NCI-H1092 treated with DMSO at 0.1 percent for 48 hours (cell line): ENCODE measurements around the gene FAR2.
"Not testable (repeated sequence)": the region's sequence is repeated elsewhere in the genome, so short reads cannot be mapped to it uniquely, and the experiment has no call there.

Experiments
- DNase-seq: peaks from one replicate; lab custom pipeline; 2025; lab: John Stamatoyannopoulos, UW

The FAR2 gene

DNA sequence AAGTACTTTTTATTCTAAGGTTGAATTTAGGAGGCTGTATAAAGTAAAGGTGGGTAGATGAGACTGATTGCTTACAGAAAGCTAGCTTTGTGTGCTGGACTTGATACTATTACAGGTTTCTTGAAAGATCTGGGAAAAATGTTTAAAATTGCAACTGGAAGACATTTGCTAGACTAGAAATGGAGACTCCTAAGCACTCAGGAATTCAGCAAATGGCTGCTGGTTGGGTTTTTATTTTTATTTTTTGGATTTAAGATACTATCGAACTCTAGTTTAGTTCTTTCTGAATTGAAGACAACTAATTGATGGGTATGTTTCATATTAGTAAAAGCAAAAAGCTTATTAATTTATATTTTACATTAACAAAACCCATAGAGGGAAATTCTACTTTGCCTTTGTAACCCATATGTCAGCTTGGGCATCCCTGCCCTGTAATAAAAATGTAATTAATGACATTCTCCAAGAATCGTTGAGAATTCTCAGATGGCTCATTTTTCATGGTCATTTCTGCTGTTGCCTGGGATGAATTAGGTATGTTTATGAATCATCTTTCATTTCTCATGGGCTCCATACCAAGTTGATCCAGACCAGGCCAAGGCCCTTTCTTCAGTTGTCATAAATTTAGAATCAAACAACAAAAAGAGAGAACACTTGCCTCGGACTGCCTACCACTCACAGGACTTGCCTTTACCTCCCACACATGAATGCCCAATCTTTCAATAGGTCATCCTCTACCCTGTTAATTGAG lies 129.8 kb downstream of the FAR2 start:
- DNase-seq, result no peak

DNA sequence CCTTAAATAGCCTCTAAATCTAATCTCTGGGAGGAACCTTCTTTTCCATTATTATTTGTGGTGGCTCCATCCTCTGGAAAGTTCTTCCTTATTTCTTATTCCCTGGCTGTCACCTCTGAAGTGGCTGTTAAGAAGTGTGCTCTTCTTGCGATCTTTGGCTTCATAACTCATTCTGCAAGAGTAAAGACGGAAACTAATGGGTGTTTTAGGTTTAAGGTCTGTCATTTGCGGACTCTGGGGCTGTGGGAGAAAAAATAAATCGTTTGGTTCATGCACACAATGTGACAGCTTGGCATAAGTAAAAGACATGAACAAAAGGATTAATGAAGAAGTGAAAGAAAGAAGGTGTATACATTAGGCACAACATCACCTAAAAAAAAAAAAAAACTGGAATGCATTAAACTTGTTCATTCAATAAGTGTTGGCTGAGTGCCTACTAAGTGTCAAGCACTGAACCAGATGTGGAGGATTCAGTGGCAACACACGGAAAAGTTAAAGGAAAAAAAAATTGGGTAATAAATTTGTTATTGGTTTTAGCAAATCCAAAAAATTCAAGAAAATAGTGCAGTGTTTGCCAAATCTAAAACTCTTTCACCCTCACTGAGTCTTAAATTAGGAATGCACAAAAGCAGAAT lies 132.4 kb downstream of the FAR2 start:
- no peak for DNase-seq

GRCh38 chr12:29282031-29282816 lies 133.1 kb downstream of the FAR2 start:
- no peak for DNase-seq

- no peak for DNase-seq
Measured at GRCh38 chr12:29283969-29284700, 135.1 kb downstream of the FAR2 start.

- no peak for DNase-seq
Measured at GRCh38 chr12:29286081-29286790, 137.2 kb downstream of the FAR2 start.

GRCh38 chr12:29287622-29288021 lies 138.5 kb downstream of the FAR2 start:
- DNase-seq, result no peak

- no peak for DNase-seq
Measured at GRCh38 chr12:29288031-29288430, 139.0 kb downstream of the FAR2 start.

GRCh38 chr12:29290475-29290874 lies 141.4 kb downstream of the FAR2 start:
- not testable (repeated sequence) for DNase-seq

GRCh38 chr12:29291226-29291625 lies 142.1 kb downstream of the FAR2 start:
- DNase-seq, result no peak

DNA sequence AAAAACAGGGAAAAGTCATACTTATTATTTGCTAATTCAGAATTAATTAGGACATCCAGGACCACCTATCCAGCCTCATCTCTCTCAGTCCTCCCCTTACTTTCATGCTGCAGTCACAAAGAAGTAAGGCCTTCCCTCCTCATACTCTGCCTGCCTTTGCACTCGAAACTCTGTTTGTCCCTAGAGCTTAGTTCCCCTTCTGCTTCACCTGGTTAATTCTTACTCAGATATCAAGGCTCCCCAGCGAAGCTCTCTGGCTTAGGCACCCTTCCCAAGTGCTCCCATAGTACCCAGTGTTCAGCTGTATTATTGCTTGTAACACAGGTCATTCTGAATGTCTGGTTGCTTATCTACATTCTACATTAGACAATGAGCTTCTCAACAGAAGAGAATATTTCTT lies 150.6 kb downstream of the FAR2 start:
- DNase-seq, result no peak

DNA sequence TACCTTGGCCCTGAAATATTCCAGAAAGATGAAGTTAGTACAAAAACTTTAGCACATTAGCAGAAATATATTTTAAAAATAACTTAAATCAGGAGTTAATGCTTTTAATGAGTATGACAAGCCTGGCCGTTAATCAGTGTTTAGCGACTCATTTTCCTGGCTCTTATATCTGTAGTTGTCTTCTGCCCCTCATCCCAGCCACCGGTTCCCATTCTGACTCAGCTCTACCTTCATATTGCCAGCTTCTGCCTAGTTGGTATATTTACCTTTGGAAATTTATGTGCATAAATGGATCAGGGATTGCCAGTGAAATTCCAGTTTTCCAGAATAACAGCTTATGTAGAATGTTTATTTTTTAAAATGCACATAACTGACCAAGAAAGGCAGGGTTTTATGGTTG lies 152.0 kb downstream of the FAR2 start:
- DNase-seq, result no peak

- no peak for DNase-seq
Measured at GRCh38 chr12:29304388-29304787, 155.3 kb downstream of the FAR2 start.

GRCh38 chr12:29306266-29306665 lies 157.2 kb downstream of the FAR2 start:
- no peak for DNase-seq

GRCh38 chr12:29306682-29307081 lies 157.6 kb downstream of the FAR2 start:
- DNase-seq, result no peak

DNA sequence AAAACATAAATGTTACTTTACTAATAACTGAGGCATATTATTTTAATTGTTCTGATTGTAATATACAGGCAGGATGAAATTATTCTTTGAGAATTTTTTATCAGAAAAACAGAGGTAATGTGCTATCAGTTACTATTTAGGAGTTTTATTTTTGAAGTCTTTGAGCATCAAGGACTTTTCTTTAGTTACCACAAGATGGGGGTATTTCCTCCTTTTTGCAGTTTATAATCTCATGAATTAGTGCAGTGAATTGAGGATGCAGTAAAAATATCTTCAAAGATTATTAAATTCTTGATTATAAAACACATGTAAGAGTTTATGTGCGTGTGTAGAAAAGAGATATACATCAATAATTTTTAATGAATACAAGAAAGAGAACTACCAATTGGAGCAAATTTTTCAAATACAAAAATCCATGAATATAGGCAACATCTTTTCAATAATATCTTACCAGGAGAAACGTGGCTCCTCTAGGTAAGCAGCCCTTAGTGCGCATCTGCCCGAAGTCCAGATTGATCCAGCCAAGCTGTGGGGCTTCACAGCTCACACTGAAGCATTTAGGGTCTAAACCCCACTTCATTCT lies 160.3 kb downstream of the FAR2 start:
- DNase-seq, result no peak

GRCh38 chr12:29310899-29311298 lies 161.8 kb downstream of the FAR2 start:
- no peak for DNase-seq

GRCh38 chr12:29314416-29314815 lies 165.3 kb downstream of the FAR2 start:
- DNase-seq, result peak; percentile 2

DNA sequence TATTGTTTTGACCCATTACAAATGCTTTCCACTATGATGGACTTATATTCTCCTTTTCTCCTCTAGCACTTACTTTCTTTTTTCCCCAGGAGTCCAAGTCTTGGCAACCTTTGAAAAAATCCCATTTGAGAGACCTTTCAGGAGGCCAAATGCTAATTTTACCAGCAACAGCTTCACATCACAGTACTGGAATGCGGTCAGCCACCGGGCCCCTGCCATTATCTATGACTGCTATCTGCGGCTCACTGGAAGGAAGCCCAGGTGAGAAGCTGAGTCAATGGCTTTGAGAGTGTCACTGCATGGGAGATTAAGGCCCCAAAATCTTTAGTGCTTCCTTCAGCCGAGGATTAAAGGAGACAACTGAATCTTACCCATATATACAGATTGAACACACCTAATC lies 167.7 kb downstream of the FAR2 start:
- no peak for DNase-seq

- peak; percentile 52 for DNase-seq
Measured at GRCh38 chr12:29317556-29318363, 168.7 kb downstream of the FAR2 start.

DNA sequence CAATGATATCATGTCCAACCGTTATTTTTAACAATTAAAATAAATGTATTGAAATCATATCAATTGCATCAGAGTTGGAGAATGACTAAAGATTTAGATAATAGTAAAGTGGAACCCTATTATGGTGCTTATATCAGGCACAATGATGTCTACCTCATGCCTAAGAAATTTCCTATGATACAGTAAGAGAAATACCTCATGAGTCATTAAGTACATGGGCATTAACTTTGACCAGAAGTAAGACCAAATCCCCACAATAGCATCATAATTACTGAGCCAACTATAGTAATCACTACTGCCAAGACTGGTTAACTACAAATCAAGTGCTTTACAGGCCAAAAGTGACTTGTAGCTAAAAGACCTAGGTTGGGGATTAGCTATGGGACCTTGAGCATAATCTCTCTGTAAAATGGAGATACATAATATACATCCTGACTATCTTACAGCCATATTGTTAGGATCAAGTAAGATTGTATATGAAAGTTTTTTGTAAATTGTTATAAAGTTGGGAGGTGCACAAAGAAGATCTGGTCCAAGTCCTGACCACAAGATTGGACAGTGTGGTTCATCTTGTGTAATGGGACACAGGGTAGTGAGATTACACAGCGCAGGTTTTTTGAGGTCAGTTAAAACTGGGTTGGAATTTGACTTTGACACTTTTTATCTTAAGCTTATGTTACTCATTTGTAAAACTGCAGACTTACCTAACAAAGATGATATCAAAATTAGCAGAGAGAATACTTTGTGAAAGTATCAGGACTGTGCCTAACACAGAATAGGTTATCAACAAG lies 171.4 kb downstream of the FAR2 start:
- no peak for DNase-seq
